SJCRH30 (cell line): ENCODE data around the gene DYNLT1. TPM values are rescaled to one million over a fixed set of nuclear protein-coding genes. Genes with fewer than 3 reads are reported as not detected.

Source experiments
- DNase-seq, 2 experiments: peaks; one replicate each; pipeline ENCODE4 v3.0.0-alpha.2; 2015 to 2020
- H3K27ac ChIP-seq: fragments of 250-450 bp; sonication (Bioruptor Pico); 2 replicates; pipeline ENCODE4 v1.5.1; 2020; ENCODE audit warnings: mild to moderate bottlenecking, moderate library complexity
- H3K27me3 ChIP-seq: fragments of 250-450 bp; sonication (Bioruptor Pico); 2 replicates; pipeline ENCODE4 v1.5.1; 2020; ENCODE audit warnings: mild to moderate bottlenecking, moderate library complexity
- H3K36me3 ChIP-seq: fragments of 250-450 bp; sonication (Bioruptor Pico); 2 replicates; pipeline ENCODE4 v1.5.1; 2020; ENCODE audit warnings: mild to moderate bottlenecking, moderate library complexity
- H3K4me1 ChIP-seq: fragments of 250-450 bp; sonication (Bioruptor Pico); 2 replicates; pipeline ENCODE4 v1.5.1; 2020; ENCODE audit warnings: mild to moderate bottlenecking, moderate library complexity
- H3K4me3 ChIP-seq: fragments of 250-450 bp; sonication (Bioruptor Pico); 2 replicates; pipeline ENCODE4 v1.5.1; 2020; ENCODE audit warnings: mild to moderate bottlenecking, moderate library complexity
- H3K9me3 ChIP-seq: fragments of 250-450 bp; sonication (Bioruptor Pico); replicated peaks from 2 replicates; pipeline ENCODE4 v1.5.1; 2020; ENCODE audit warnings: mild to moderate bottlenecking, moderate library complexity
- total RNA-seq: library from RNA; depleted of rRNA; stranded (reverse); fragments of >200 nt; shearing (Covaris generic); gene quantifications from 2 replicates; pipeline ENCODE4 v1.2.3, GENCODE V29; 2014; rRNA removed

Gene DYNLT1
- total RNA-seq, 1 experiment from 2014 or later: 104 TPM

DNA sequence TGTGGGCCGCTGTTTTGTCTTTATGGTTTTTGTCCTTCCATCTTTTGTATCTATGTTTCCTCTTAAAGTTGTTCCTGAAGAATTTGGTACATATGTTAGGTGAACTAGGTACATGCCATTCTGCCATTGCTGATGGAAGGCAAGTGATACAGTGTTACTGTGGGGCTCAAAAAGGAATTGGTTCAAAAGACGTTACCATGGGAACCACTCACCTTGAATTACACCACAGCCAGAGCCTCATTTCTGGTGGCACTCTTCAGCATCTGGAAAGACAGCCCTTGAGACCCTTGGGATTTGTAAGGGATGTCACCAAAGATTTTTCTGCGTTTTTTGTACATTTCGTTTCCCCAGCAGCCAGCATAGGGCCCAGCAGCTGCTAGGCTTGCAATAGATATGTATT, 52.7 kb downstream of the DYNLT1 start:
- no peak for DNase-seq

DNA sequence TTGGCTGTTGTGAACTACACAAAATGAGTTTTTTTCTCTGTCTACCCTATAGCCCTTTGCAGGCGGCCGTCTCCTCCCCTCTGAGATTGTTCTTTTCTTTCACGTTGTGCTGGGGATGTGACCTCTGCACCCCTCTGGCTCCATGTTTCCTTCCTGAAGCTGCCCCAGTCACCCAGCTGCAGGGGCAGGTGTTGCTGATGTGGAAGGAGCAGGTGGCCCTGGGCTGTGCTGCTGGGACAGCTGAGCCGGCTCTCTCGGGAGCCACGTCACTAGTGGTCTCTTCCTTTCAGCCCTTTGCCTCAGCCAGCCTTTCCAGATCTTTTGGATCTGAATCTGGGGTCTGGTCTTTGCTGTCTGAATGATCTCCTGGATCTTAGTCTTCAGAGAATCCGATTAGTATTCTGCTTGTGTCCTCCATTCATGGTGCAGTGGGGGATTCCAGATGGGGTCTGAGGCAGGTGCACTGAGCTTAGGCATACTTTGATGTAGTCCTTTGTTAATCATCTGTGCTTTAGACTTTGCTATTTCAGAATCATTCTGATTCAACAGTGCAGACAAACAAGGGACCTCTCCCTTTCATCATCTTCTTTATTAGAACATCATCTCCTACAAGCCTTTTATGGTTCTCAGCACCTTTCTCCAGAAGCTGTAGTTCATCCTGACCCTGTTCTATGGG, 53.3 kb downstream of the DYNLT1 start:
- Histone ChIP-seq H3K4me3 (no peak overlapping the region), H3K4me1 (no peaks in the 10 kb centered on the region), H3K9me3 (no peaks in the 10 kb centered on the region), H3K27me3 (no peaks in the 10 kb centered on the region), H3K27ac (no peak overlapping the region), H3K36me3 (peaks cover 37% of the 10 kb centered on the region)
- no peak for DNase-seq

More for the DNA sequence above, 52.7 kb downstream of the DYNLT1 start:
- H3K4me1 ChIP-seq: no peaks in the 10 kb centered on the region
- H3K9me3 ChIP-seq: no peaks in the 10 kb centered on the region
- H3K27me3 ChIP-seq: no peaks in the 10 kb centered on the region
- peaks cover 32% of the 10 kb centered on the region for H3K36me3 ChIP-seq
- H3K27ac ChIP-seq: no peak overlapping the region
- no peak overlapping the region for H3K4me3 ChIP-seq

DNA sequence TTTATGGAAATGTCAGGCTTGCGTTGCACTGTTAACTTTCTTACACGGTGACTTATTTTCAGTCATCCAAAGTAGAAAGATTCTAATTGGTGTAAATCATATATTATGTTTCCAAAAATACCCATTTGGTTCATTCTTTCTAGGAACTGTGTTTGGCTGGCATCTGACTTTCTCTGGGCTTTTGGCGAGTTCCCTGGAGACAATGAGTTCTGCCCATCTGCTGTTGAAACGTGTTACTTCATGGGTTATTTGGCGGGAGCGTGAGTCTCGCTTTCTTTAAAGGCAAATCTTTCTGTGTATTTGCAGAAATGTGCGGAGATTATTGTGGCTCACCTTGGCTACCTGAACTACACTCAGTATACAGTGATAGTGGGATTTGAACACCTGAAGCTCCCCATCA, 55.2 kb downstream of the DYNLT1 start:
- Histone ChIP-seq H3K4me1 (no peaks in the 10 kb centered on the region), H3K27ac (no peak overlapping the region), H3K9me3 (no peaks in the 10 kb centered on the region; the same call in 1 of the 2 replicates), H3K36me3 (peaks cover 48% of the 10 kb centered on the region), H3K27me3 (no peaks in the 10 kb centered on the region), H3K4me3 (no peak overlapping the region)
- no peak for DNase-seq

- Histone ChIP-seq H3K9me3 (no peaks in the 10 kb centered on the region; the same call in 1 of the 2 replicates), H3K36me3 (peaks cover 52% of the 10 kb centered on the region)
- no peak for DNase-seq
Measured at GRCh38 chr6:158586652-158587051, 57.9 kb downstream of the DYNLT1 start.

More at GRCh38 chr6:158586652-158587051, 57.9 kb downstream of the DYNLT1 start:
- Histone ChIP-seq H3K4me1 (no peaks in the 10 kb centered on the region), H3K27ac (no peak overlapping the region), H3K27me3 (no peaks in the 10 kb centered on the region), H3K4me3 (no peak overlapping the region)

Other genes with a start within 250 kb of the DYNLT1 start
- 31.1 and 33.5 TPM in 2 replicates for gene TMEM181, start 84.7 kb downstream of the DYNLT1 start, total RNA-seq
- gene SYTL3, start 5.3 kb upstream of the DYNLT1 start, total RNA-seq: 15.4 and 16.4 TPM in 2 replicates
- 41.9 and 44.6 TPM in 2 replicates for gene EZR, start 174.6 kb upstream of the DYNLT1 start, total RNA-seq